Bronchial epithelial cell (primary cell): ENCODE data around the gene SLC44A3. TPM values are rescaled to one million over a fixed set of nuclear protein-coding genes. Genes with fewer than 3 reads are reported as not detected.

Experiments used
- DNase-seq: peaks from one replicate; pipeline ENCODE4 v3.0.0-alpha.2; 2010; ENCODE audit warnings: low read depth
- FAIRE-seq: peaks from 2 replicates; lab custom pipeline; 2011; peaks lifted over from hg19 to GRCh38; lab: Jason Lieb, UNC
- H3K27me3 ChIP-seq: 2 replicates; pipeline ENCODE4 v1.5.1; 2011; ENCODE audit warnings: low read length; ENCODE audit not compliant: control insufficient read depth, insufficient read depth
- H3K36me3 ChIP-seq: 2 replicates; pipeline ENCODE4 v1.5.1; 2011; ENCODE audit warnings: low read length; ENCODE audit not compliant: control insufficient read depth, insufficient read depth
- H3K4me3 ChIP-seq: 2 replicates; pipeline ENCODE4 v1.5.1; 2011; ENCODE audit warnings: mild to moderate bottlenecking, low read depth, low read length, control low read depth
- total RNA-seq: library from RNA; depleted of rRNA; stranded (reverse); fragments of >200 nt; gene quantifications from 2 replicates; pipeline ENCODE4 v1.2.1, GENCODE V29; 2014
- TF ChIP-seq, protein P1 (sequence below): IDR thresholded peaks from 2 replicates; pipeline ENCODE4 v1.5.1; 2011; ENCODE audit warnings: mild to moderate bottlenecking, moderate library complexity, low read length, control low read depth, inconsistent platforms; ENCODE audit not compliant: insufficient read depth, severe bottlenecking

Gene SLC44A3
- total RNA-seq, 1 donor from 2014 or later: 2.4 TPM

DNA sequence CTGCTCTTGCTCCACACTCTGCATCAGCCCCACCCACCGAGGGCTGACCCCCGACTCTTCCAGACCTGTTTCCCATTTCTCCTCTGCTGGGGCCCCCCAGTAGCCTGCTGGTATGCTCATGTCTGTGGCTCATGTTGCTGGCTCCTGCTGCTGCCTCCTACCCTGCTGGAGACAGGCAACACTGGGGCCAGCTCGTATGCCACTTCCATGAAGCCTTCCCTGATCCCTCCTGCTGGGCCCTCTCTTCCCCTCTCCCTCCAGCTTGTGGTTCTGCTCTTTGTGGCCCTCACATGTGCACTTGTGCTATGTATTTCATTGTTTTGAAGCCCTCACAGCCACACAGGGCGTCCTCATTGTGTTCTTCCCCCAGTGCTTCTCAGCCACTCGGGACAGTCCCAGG, 66.2 kb downstream of the SLC44A3 start:
- no peak for DNase-seq
- Histone ChIP-seq H3K36me3 (no peaks in the 10 kb centered on the region), H3K27me3 (no peaks in the 10 kb centered on the region), H3K4me3 (no peak overlapping the region)
- FAIRE-seq: no peak
- TF ChIP-seq, protein P1, sequence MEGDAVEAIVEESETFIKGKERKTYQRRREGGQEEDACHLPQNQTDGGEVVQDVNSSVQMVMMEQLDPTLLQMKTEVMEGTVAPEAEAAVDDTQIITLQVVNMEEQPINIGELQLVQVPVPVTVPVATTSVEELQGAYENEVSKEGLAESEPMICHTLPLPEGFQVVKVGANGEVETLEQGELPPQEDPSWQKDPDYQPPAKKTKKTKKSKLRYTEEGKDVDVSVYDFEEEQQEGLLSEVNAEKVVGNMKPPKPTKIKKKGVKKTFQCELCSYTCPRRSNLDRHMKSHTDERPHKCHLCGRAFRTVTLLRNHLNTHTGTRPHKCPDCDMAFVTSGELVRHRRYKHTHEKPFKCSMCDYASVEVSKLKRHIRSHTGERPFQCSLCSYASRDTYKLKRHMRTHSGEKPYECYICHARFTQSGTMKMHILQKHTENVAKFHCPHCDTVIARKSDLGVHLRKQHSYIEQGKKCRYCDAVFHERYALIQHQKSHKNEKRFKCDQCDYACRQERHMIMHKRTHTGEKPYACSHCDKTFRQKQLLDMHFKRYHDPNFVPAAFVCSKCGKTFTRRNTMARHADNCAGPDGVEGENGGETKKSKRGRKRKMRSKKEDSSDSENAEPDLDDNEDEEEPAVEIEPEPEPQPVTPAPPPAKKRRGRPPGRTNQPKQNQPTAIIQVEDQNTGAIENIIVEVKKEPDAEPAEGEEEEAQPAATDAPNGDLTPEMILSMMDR: no peak

- no peak for FAIRE-seq
Observed at GRCh38 chr1:94887106-94887505, 66.9 kb downstream of the SLC44A3 start.

GRCh38 chr1:94887603-94888171, 67.5 kb downstream of the SLC44A3 start:
- TF ChIP-seq, protein P1: no peak
- H3K36me3 ChIP-seq: no peaks in the 10 kb centered on the region
- FAIRE-seq (no peak), DNase-seq (no peak)
- no peak overlapping the region for H3K4me3 ChIP-seq
- H3K27me3 ChIP-seq: no peaks in the 10 kb centered on the region

More at GRCh38 chr1:94887106-94887505, 66.9 kb downstream of the SLC44A3 start:
- Histone ChIP-seq H3K4me3 (no peak overlapping the region), H3K36me3 (no peaks in the 10 kb centered on the region), H3K27me3 (no peaks in the 10 kb centered on the region)
- TF ChIP-seq, protein P1: no peak
- DNase-seq: no peak

DNA sequence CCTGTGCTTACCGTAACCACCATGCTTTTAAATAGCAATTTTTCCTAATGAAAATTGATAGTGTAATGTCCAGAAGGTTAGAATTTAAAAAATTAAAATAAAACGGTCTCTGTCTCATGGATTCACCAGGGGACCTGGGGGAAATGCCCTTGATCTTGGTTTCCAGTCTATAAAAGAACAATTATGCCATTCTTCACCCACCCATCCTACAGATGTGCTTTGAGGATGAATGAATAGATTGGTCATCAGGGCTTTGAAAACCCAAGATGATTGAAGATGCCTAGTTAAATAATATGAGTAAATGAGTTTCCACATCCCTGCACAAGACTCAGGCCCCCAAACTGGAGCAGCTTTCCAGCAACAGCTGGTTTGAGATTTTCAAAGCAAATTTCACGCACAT, 68.0 kb downstream of the SLC44A3 start:
- FAIRE-seq: no peak
- H3K36me3 ChIP-seq: no peaks in the 10 kb centered on the region
- no peak for DNase-seq
- TF ChIP-seq, protein P1: no peak
- no peak overlapping the region for H3K4me3 ChIP-seq
- H3K27me3 ChIP-seq: no peaks in the 10 kb centered on the region

- TF ChIP-seq, protein P1: no peak
- DNase-seq (no peak), FAIRE-seq (no peak)
- no peak overlapping the region for H3K4me3 ChIP-seq
- peaks cover 6% of the 10 kb centered on the region for H3K36me3 ChIP-seq
- no peaks in the 10 kb centered on the region for H3K27me3 ChIP-seq
Observed at GRCh38 chr1:94892604-94893254, 72.6 kb downstream of the SLC44A3 start.
